Measurements from ENCODE around the gene CSH1. TPM values are rescaled to one million over a fixed set of nuclear protein-coding genes. Genes with fewer than 3 reads are reported as not detected.
A peak's percentile ranks its signal among the peaks of the same experiment; 100 is the strongest.

The CSH1 gene
- total RNA-seq, 1 experiment from 2014 or later = not detected

GRCh38 chr17:63939401-63939800, 43.0 kb upstream of the CSH1 start:
- TF ChIP-seq CTCF (conservative IDR thresholded peaks at IDR 0.05) = no peak
- no peaks in the 10 kb centered on the region for H3K27me3 ChIP-seq (ENCODE audit: insufficient read depth, low read length)
- no peaks in the 10 kb centered on the region for H3K4me1 ChIP-seq (ENCODE audit: insufficient read depth, low read length)
- no peak overlapping the region for H3K9ac ChIP-seq (ENCODE audit: extremely low read depth, insufficient read length, low read length)
- H3K79me2 ChIP-seq (ENCODE audit: insufficient read depth, low read length) = no peaks in the 10 kb centered on the region
- no peak overlapping the region for H2BK5ac ChIP-seq (ENCODE audit: insufficient read length, low read length)
- H3K23me2 ChIP-seq (ENCODE audit: insufficient read length, low read depth, low read length, poor library complexity, severe bottlenecking) = no peaks in the 10 kb centered on the region
- no peak overlapping the region for H4K5ac ChIP-seq (ENCODE audit: insufficient read length, low read depth, low read length)
- no CpG with 5 or more reads among the region's 9 CpGs for WGBS (ENCODE audit: extremely low coverage, insufficient read length, low lambda C conversion rate)
- H2BK20ac ChIP-seq (ENCODE audit: low read depth, low read length, poor library complexity, severe bottlenecking) = no peak overlapping the region
- H3T11ph ChIP-seq (ENCODE audit: low read length) = no peak overlapping the region
- no peaks in the 10 kb centered on the region for H3K79me1 ChIP-seq (ENCODE audit: insufficient read depth, low read depth, low read length, poor library complexity, severe bottlenecking)
- H3K9me3 ChIP-seq (ENCODE audit: control insufficient read depth, low read depth, low read length) = no peaks in the 10 kb centered on the region
- peaks cover 3% of the 10 kb centered on the region for H3K27me3 Mint-ChIP-seq (ENCODE audit: low read depth)
- peak overlapping the region; percentile 3 to 87 (median 38); a peak in 4 of 7 replicates for H3K27ac Mint-ChIP-seq
- no peak overlapping the region for H3K27ac ChIP-seq (ENCODE audit: insufficient read length, low read depth, low read length)
- no peak overlapping the region for H4K8ac ChIP-seq (replicated peaks; ENCODE audit: insufficient read length, low read depth, low read length)
- peaks cover 6 to 17% of the 10 kb centered on the region in 2 experiments for H3K4me1 Mint-ChIP-seq
- H3K18ac ChIP-seq (ENCODE audit: insufficient read length, low read depth, low read length) = no peak overlapping the region
- H4K20me1 ChIP-seq (ENCODE audit: control insufficient read depth, insufficient read depth, insufficient read length) = no peaks in the 10 kb centered on the region
- H2BK120ac ChIP-seq (ENCODE audit: low read depth, low read length, poor library complexity, severe bottlenecking) = no peak overlapping the region
- no peak overlapping the region for H3K14ac ChIP-seq (ENCODE audit: insufficient read depth, low read length)
- no peak overlapping the region for H3K56ac ChIP-seq (ENCODE audit: insufficient read length, low read depth, low read length)
- no peak overlapping the region for H4K91ac ChIP-seq (ENCODE audit: insufficient read length, low read depth, low read length)
- no peak overlapping the region for H2AFZ ChIP-seq (ENCODE audit: low read length)
- H3K4ac ChIP-seq (ENCODE audit: low read depth, low read length) = no peak overlapping the region
- H3K4me2 ChIP-seq (ENCODE audit: insufficient read depth, insufficient read length, low read length) = no peak overlapping the region
- no peak overlapping the region for H2BK12ac ChIP-seq (ENCODE audit: insufficient read length, low read depth, low read length)
- H3K4me3 Mint-ChIP-seq = no peak overlapping the region
- no peak for DNase-seq
- H3K9me3 Mint-ChIP-seq = no peaks in the 10 kb centered on the region
- no peak overlapping the region for H3K23ac ChIP-seq (ENCODE audit: insufficient read length, low read depth, low read length)
- no peak overlapping the region for H2AK5ac ChIP-seq (ENCODE audit: insufficient read length, low read length)
- peaks cover 9 to 24% (median 11%) of the 10 kb centered on the region in 3 experiments; a peak in 6 of 7 replicates for H3K36me3 Mint-ChIP-seq (ENCODE audit: insufficient read depth in 1 of 3, low read depth in 3 of 3)
- no peak overlapping the region for H2BK15ac ChIP-seq (ENCODE audit: low read depth, low read length)
